Fibroblast of pulmonary artery (primary cell): Measurements from ENCODE around the gene PLPPR1.

ENCODE experiments used
- DNase-seq: peaks from one replicate; pipeline ENCODE4 v3.0.0-alpha.2; 2010; ENCODE audit warnings: low read depth
- H3K4me3 ChIP-seq: replicated peaks from 2 replicates; pipeline ENCODE4 v1.5.1; 2011; ENCODE audit warnings: low read depth, mild to moderate bottlenecking, control low read depth, low read length, moderate library complexity
- TF ChIP-seq, protein P1 (sequence below): IDR thresholded peaks from 2 replicates; pipeline ENCODE4 v1.5.1; 2011; ENCODE audit warnings: mild to moderate bottlenecking, control low read depth, low read length, inconsistent platforms; ENCODE audit errors: missing control alignments

Gene PLPPR1

DNA sequence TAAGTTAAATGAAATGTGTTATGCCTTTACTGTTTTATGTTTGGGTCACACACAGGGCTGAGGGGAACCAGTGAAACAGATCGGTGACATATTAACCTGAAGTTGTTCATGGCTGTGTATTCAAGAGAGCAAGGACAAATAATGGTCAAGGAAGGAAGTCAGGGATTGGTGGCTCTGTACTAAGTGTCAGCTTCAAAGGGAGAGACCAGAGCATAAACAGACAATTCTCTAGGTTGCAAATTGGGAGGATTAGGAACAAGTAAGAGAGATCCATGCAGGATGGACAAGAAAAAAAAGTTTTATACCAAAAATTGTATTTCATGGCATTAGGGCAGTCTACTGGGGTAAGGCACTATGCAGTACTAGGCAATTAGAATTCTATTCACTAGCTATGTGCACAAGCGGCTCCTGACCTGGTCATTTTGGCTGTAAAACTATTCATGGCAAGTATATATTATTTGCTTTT, 156.3 kb downstream of the PLPPR1 start:
- TF ChIP-seq, protein P1, sequence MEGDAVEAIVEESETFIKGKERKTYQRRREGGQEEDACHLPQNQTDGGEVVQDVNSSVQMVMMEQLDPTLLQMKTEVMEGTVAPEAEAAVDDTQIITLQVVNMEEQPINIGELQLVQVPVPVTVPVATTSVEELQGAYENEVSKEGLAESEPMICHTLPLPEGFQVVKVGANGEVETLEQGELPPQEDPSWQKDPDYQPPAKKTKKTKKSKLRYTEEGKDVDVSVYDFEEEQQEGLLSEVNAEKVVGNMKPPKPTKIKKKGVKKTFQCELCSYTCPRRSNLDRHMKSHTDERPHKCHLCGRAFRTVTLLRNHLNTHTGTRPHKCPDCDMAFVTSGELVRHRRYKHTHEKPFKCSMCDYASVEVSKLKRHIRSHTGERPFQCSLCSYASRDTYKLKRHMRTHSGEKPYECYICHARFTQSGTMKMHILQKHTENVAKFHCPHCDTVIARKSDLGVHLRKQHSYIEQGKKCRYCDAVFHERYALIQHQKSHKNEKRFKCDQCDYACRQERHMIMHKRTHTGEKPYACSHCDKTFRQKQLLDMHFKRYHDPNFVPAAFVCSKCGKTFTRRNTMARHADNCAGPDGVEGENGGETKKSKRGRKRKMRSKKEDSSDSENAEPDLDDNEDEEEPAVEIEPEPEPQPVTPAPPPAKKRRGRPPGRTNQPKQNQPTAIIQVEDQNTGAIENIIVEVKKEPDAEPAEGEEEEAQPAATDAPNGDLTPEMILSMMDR: no peak
- DNase-seq: no peak
- H3K4me3 ChIP-seq: no peak overlapping the region

DNA sequence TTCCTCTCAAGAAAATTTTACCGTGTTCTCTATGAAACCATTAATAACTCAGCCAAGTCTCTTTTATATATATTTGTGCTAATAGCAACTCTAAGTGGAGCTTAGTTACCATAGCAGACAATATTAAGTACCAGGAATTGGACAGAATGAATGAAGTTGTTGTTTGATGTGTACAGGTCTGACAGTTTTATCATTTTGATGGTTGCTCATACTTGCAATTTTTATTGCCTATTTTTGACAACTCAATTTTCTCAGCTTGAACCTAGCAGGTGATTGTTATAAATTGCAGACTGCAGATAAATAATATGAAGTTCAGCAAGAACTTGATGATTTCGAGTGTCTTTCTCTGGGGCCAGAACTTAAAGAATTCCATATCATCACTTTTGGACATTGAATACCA, 163.2 kb downstream of the PLPPR1 start:
- DNase-seq: no peak
- TF ChIP-seq, protein P1: no peak
- H3K4me3 ChIP-seq: no peak overlapping the region

DNA sequence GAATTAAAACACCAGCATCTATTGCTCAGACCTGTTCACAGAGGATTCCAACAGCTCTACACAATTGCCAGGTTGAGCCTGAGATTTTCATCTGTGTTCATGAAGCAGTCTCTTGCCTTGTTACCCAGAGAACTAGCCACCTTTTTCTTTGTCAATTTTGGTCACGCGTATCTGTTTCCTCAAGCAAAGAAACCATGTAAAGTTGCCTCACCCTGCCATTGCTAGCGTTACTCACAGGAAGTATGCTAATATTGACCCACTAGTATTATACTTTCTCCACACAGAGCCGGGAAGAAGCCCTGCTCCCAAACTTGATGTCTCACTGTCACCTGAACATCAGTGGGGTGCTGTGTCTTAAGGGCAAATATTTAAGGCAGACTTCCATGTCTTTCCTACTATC, 168.5 kb downstream of the PLPPR1 start:
- H3K4me3 ChIP-seq: no peak overlapping the region
- DNase-seq: no peak
- TF ChIP-seq, protein P1: no peak

DNA sequence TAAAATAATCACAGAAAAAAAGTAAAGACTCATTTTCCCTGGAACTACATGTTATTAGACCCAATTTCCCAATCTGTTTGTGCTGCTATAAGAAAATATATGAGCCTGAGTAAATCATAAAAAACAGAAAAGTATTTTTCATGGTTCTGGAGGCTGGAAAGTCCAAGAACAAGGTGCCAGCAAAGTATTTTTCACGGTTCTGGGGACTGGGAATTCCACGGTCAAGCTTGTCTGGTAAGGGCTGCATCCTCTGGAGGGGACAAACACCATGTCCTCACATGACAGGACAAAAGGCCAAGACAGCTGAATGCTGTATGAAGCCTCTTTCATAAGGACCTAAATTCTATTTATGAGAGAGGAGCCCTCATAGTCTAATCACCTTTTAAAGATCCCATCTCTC, 172.3 kb downstream of the PLPPR1 start:
- no peak for DNase-seq

DNA sequence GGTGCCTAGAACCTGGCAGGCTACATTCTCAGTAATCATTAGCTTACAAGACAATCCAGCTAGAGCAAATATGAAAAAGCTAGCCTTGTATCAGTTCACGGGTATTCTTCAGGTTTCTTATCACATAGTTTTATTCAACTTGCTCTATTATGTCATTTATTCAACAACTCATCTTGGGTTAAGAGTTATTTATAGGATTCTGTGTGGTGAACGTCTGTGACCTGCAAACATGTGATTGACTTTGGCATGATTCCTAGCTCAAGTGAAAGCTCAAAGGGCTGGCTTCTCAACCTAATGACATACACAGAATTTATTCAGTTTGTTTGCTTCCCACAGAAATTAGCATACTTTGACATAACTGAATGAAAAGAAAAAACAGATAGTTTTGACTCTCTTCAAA, 173.1 kb downstream of the PLPPR1 start:
- H3K4me3 ChIP-seq: no peak overlapping the region
- TF ChIP-seq, protein P1: no peak
- no peak for DNase-seq

More for the DNA sequence above, 172.3 kb downstream of the PLPPR1 start:
- TF ChIP-seq, protein P1: no peak
- no peak overlapping the region for H3K4me3 ChIP-seq

DNA sequence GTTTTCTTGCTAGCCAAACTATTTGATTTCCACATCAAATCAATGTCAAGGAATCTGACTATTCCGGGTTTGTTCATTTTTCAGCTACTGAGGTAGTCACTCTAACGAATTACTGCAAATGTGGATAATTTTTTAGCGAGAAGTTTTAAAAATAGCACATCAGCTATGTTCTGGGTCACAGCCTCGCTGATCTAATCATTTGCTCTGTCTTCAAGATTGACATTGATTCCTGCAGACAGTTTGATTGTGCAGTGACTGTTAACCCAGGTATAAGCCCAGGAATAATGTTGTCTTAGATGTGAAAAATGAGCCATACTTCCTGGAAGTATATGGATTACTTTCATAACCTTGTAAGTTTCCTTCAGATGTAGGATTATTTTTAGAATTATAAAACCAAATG, 181.1 kb downstream of the PLPPR1 start:
- TF ChIP-seq, protein P1: no peak
- DNase-seq: no peak
- H3K4me3 ChIP-seq: no peak overlapping the region

DNA sequence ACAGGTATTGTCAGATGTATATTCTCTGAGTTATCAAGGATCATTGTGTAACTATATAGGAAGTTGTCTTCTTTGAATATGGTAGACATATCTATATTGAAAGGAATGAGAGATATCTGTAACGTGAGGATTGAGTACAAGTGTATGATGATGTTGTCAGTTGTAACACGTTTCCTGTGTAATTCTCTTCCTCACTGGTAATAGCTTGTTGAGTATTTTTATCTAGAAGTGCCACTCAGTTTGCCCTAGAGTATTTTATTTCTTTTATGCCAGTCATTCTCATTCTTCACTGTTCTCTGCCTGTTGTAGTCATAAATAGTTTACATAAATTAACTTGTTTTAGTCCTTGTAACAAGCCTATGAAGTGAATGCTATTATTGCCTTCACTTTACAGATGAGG, 184.1 kb downstream of the PLPPR1 start:
- no peak overlapping the region for H3K4me3 ChIP-seq
- TF ChIP-seq, protein P1: no peak
- DNase-seq: no peak
